Kidney (tissue), 14 donors: ENCODE results near the gene DCLK1. TPM values are rescaled to one million over a fixed set of nuclear protein-coding genes. Genes with fewer than 3 reads are reported as not detected.

ENCODE experiments used
- DNase-seq, 5 donors: peaks; one replicate each; pipeline ENCODE4 v3.0.0-alpha.2; 2013 to 2020
- FAIRE-seq: peaks from 2 replicates; lab custom pipeline; 2012; peaks lifted over from hg19 to GRCh38; lab: Jason Lieb, UNC
- H3K27ac ChIP-seq, 2 donors: one replicate each; pipeline ENCODE4 v1.7.0; 2013; ENCODE audit warnings: low read depth in 2 of 2, low read length in 2 of 2, inconsistent platforms in 1 of 2
- H3K27me3 ChIP-seq: one replicate; pipeline ENCODE4 v1.7.1; 2013; ENCODE audit warnings: low read length, inconsistent platforms; ENCODE audit not compliant: control insufficient read depth, insufficient read depth
- H3K36me3 ChIP-seq, 3 donors: one replicate each; pipeline versions ENCODE4 v1.7.0 to v1.7.1; 2013; ENCODE audit warnings: low read length in 3 of 3, control low read depth in 1 of 3, inconsistent platforms in 1 of 3; ENCODE audit not compliant: insufficient read depth in 3 of 3, control insufficient read depth in 2 of 3
- H3K4me1 ChIP-seq, 3 donors: one replicate each; pipeline versions ENCODE4 v1.7.0 to v1.7.1; 2013; ENCODE audit warnings: low read length in 3 of 3, inconsistent platforms in 1 of 3, low read depth in 1 of 3; ENCODE audit not compliant: control insufficient read depth in 2 of 3, insufficient read depth in 2 of 3
- H3K4me3 ChIP-seq, 3 donors: one replicate each; pipeline versions ENCODE4 v1.7.0 to v1.8.1; 2013; ENCODE audit warnings: low read length in 3 of 3, control low read depth in 1 of 3, inconsistent platforms in 1 of 3
- H3K9ac ChIP-seq, 3 donors: one replicate each; pipeline versions ENCODE4 v1.7.0 to v1.7.1; 2013; ENCODE audit warnings: low read length in 3 of 3, control low read depth in 1 of 3, inconsistent platforms in 1 of 3
- H3K9me3 ChIP-seq, 3 donors: one replicate each; pipeline versions ENCODE4 v1.7.0 to v1.7.1; 2013; ENCODE audit warnings: low read length in 3 of 3, control low read depth in 1 of 3, inconsistent platforms in 1 of 3; ENCODE audit not compliant: control insufficient read depth in 2 of 3, insufficient read depth in 1 of 3
- intact Hi-C: fragments of 100-400 bp; cut with DNase I; formaldehyde crosslinking; loops from one replicate; pipeline ENCODE4 v1.11.1; 2022
- polyA plus RNA-seq: library from polyadenylated mRNA; stranded (reverse); fragments of 350-450 nt; fragmentation: Illumina TruSeq; extraction: RNeasy Lipid Tissue Mini Kit (QIAGEN cat#74804); gene quantifications from one replicate; pipeline ENCODE4 v1.2.3, GENCODE V29; 2014; ENCODE audit warnings: low read depth, low replicate concordance; ENCODE audit not compliant: insufficient read depth
- total RNA-seq: library from RNA; stranded (reverse); fragmentation: NEBNext Ultra II Directional; extraction: Animal tissue kit (Norgen Biotek cat#: 25700); gene quantifications from one replicate; pipeline ENCODE4 v1.2.1, GENCODE V29; 2021
- TF ChIP-seq, protein P1 (sequence below): IDR thresholded peaks from 3 replicates; pipeline ENCODE4 v1.5.1; 2012; ENCODE audit warnings: mild to moderate bottlenecking, moderate library complexity, borderline replicate concordance; ENCODE audit not compliant: insufficient read depth; ENCODE audit errors: extremely low read depth
- donor health status: control.
- donor health status: control.
- donor health status: control.
- donor health status: control.
- donor health status: control.
- donor health status: DM: yes; HTN: yes; CAD: no.
- donor health status: Normal renal cell carcinoma (clear cell type).

Gene DCLK1
- total and polyA plus RNA-seq, 2 donors from 2014 or later, result 0.73 to 8.3 TPM

DNA sequence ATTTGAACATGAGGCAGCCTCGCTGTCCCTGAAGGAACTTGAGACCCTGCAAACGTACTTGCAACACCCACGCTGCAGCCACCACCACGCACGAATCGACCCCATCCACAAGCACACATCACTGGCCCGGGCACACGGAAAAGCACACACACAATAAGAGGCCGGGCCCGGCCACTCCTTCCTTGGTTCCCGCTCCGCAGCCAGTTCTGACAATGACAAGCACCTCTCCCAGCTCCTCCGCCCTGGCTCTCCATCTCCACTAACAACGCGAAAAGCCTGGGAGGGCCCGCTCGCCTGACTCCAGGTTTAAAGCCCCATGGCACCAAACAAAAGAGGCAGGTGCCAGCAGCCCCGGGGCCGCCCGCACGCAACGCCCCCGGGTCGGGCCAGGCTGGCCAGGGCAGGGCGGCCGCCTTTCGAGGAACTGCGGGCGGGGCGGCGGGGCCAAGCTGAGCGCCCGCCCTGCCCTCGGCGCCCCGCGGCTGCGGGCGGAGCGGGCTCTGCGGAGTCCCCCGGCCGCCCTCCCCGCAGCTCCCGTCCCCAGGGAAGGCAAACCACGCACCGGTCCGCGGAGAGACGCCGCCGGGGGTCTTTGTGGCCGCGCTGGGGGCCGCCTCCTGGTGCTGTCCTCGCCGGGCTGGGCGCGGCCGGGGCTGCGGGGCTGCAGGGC is 495 bp downstream of the DCLK1 start:
- no peak overlapping the region for H3K9ac ChIP-seq
- peak overlapping the region in 2 of 3 donors; percentile 10 to 44 for H3K4me3 ChIP-seq
- intact Hi-C loops, result no loop called here
- H3K36me3 ChIP-seq, result no peaks in the 10 kb centered on the region
- DNase-seq (peak; percentile 44 to 76 (median 57)), FAIRE-seq (no peak)
- H3K9me3 ChIP-seq, result no peaks in the 10 kb centered on the region
- no peak overlapping the region for H3K27ac ChIP-seq
- peaks cover 4% of the 10 kb centered on the region for H3K27me3 ChIP-seq
- no peaks in the 10 kb centered on the region for H3K4me1 ChIP-seq
- TF ChIP-seq, protein P1, sequence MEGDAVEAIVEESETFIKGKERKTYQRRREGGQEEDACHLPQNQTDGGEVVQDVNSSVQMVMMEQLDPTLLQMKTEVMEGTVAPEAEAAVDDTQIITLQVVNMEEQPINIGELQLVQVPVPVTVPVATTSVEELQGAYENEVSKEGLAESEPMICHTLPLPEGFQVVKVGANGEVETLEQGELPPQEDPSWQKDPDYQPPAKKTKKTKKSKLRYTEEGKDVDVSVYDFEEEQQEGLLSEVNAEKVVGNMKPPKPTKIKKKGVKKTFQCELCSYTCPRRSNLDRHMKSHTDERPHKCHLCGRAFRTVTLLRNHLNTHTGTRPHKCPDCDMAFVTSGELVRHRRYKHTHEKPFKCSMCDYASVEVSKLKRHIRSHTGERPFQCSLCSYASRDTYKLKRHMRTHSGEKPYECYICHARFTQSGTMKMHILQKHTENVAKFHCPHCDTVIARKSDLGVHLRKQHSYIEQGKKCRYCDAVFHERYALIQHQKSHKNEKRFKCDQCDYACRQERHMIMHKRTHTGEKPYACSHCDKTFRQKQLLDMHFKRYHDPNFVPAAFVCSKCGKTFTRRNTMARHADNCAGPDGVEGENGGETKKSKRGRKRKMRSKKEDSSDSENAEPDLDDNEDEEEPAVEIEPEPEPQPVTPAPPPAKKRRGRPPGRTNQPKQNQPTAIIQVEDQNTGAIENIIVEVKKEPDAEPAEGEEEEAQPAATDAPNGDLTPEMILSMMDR, result no peak

DNA sequence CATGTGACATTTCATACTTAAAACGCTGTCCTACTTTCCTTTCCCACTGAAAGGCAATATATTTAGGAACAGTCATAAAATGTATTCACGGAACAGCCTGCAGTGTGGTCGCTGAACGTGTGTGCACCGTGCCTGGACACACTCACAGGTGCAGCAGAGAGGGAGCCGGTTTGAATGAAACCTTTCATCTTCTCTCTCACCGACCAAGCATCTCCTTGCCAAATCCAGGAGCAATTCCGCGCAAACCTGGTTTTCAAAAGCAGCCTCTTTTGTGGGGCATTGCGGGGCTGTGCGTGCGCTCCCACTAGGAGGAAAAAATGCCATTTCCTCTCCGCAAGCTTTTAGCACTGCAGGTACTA is 1.0 kb downstream of the DCLK1 start:
- intact Hi-C loops, result no loop called here
- H3K9ac ChIP-seq, result no peak overlapping the region
- DNase-seq, result peak in 1 of 5 donors; percentile 18

DNA sequence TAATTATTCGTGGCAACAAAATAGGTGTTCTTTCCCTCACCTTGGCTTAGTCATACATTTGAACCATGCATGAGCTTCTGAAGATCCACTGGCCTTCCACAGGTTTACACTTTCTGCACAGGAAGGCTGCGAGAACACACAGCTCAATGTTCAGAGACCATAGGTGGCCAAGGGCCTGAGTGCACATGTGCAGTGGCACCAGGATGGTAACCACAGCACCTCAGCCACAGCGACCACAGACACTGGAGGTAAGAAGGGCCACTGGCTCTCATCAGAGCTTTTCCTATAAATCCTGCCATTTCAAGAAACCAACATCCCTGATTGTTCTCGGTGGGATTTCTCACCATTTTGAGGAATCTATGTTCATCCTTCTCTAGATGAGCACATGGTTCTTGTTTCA is 1.6 kb downstream of the DCLK1 start:
- Histone ChIP-seq H3K27ac (no peak overlapping the region), H3K4me3 (no peak overlapping the region), H3K9ac (no peak overlapping the region), H3K4me1 (no peaks in the 10 kb centered on the region), H3K27me3 (peaks cover 4% of the 10 kb centered on the region), H3K9me3 (no peaks in the 10 kb centered on the region), H3K36me3 (no peaks in the 10 kb centered on the region)
- DNase-seq (no peak), FAIRE-seq (no peak)
- intact Hi-C loops, result no loop called here
- TF ChIP-seq, protein P1, result no peak

More for the DNA sequence above, 1.0 kb downstream of the DCLK1 start:
- no peaks in the 10 kb centered on the region for H3K4me1 ChIP-seq
- no peak for FAIRE-seq
- H3K4me3 ChIP-seq, result peak overlapping the region in 2 of 3 donors; percentile 10 to 44
- H3K9me3 ChIP-seq, result no peaks in the 10 kb centered on the region
- no peaks in the 10 kb centered on the region for H3K36me3 ChIP-seq
- H3K27ac ChIP-seq, result no peak overlapping the region
- peaks cover 4% of the 10 kb centered on the region for H3K27me3 ChIP-seq
- TF ChIP-seq, protein P1, result no peak

DNA sequence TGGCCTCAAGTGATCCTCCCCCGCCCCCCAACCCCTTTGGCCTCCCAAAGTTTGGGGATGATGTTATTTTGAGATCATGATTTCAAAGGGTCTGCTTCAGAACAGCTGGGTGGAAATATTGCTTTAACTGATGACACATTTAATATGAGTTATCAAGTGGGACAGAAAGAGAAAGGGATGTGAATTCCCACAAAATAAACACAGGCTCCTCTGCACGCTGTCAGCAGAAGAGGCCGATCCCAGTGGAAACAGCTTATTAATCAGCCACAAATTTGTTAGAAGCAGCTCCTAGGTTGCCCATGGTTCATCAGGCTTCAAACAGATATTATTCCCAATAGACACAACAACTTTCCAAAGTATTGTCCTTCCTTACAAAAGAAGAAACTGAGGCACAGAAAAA is 4.7 kb downstream of the DCLK1 start:
- Histone ChIP-seq H3K4me1 (no peaks in the 10 kb centered on the region), H3K4me3 (no peak overlapping the region), H3K36me3 (no peaks in the 10 kb centered on the region), H3K27ac (no peak overlapping the region), H3K9ac (no peak overlapping the region), H3K27me3 (peaks cover 4% of the 10 kb centered on the region), H3K9me3 (no peaks in the 10 kb centered on the region)
- intact Hi-C loops, result no loop called here
- no peak for DNase-seq
- TF ChIP-seq, protein P1, result no peak
- no peak for FAIRE-seq
